ENCODE results near the gene HDAC4. TPM values are rescaled to one million over a fixed set of nuclear protein-coding genes. Genes with fewer than 3 reads are reported as not detected.

HDAC4 gene
- total RNA-seq, 2 experiments from 2014 or later: 64.8 to 67.4 TPM

- no peak for DNase-seq
- ChIA-PET POLR2A (no interaction called here), CTCF (no interaction called here)
- Mint-ChIP-seq H3K27ac (no peak overlapping the region), H3K36me3 (ENCODE audit: low read depth) (peaks cover 15% of the 10 kb centered on the region), H3K4me1 (no peaks in the 10 kb centered on the region), H3K9me3 (no peaks in the 10 kb centered on the region), H3K4me3 (no peak overlapping the region), H3K27me3 (no peaks in the 10 kb centered on the region)
Observed at GRCh38 chr2:239086325-239087020, 314.3 kb downstream of the HDAC4 start.

- no peak for DNase-seq
- Mint-ChIP-seq H3K4me3 (no peak overlapping the region), H3K27ac (no peak overlapping the region), H3K4me1 (no peaks in the 10 kb centered on the region), H3K36me3 (ENCODE audit: low read depth) (peaks cover 16% of the 10 kb centered on the region), H3K27me3 (no peaks in the 10 kb centered on the region), H3K9me3 (no peaks in the 10 kb centered on the region)
- POLR2A ChIA-PET: no interaction called here
- CTCF ChIA-PET: no interaction called here
Observed at GRCh38 chr2:239085201-239085992, 315.4 kb downstream of the HDAC4 start.

DNA sequence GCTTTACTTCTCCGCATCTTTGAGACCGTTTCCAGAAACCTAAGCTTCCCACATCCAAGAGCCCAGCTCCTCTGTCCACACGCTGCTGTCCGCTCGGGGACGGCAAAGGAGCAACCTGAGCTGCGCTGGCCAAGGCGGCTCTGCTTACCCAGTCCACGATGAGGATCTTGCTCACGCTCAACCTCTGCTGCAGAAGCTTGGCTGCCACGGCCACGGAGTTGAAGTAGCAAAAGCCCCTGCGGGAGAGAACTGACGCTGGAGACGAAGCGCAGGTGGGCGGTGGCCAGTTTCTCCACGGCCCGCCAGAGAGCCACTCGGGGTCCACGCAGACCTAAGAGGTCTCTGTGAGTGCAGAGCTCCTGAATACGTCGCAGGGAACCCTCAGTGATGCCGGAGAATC, 316.8 kb downstream of the HDAC4 start:
- ChIA-PET POLR2A (no interaction called here), CTCF (no interaction called here)
- Mint-ChIP-seq H3K4me3 (no peak overlapping the region), H3K36me3 (ENCODE audit: low read depth) (peaks cover 23% of the 10 kb centered on the region), H3K27ac (no peak overlapping the region), H3K27me3 (no peaks in the 10 kb centered on the region), H3K4me1 (no peaks in the 10 kb centered on the region), H3K9me3 (no peaks in the 10 kb centered on the region)
- no peak for DNase-seq

- no peak for DNase-seq
- no peaks in the 10 kb centered on the region for H3K9me3 Mint-ChIP-seq
- no peak overlapping the region for H3K4me3 Mint-ChIP-seq
- H3K36me3 Mint-ChIP-seq (ENCODE audit: low read depth): peaks cover 23% of the 10 kb centered on the region
- CTCF ChIA-PET: no interaction called here
- no peaks in the 10 kb centered on the region for H3K4me1 Mint-ChIP-seq
- POLR2A ChIA-PET: no interaction called here
- no peaks in the 10 kb centered on the region for H3K27me3 Mint-ChIP-seq
- no peak overlapping the region for H3K27ac Mint-ChIP-seq
Observed at GRCh38 chr2:239082425-239082824, 318.4 kb downstream of the HDAC4 start.

DNA sequence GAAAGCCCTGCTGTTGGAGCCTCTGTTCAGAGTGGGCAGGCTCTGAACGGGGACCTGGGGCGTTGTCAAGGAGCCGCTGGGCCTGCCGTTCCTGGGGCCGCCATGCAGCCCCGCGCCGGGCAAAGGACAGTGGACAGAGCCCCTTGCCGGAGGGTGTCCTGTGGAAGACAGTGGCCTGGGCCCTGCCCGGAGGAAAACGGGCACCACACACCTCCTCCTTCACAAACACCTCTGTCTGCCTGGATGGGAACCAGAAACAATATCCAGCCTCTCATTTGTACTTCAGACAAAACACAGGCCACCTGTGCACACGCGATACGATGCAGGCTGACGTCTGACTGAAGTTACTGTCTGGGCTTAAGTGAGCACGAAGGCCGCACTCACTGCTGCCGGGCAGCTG, 319.2 kb downstream of the HDAC4 start:
- no peaks in the 10 kb centered on the region for H3K9me3 Mint-ChIP-seq
- peaks cover 23% of the 10 kb centered on the region for H3K36me3 Mint-ChIP-seq (ENCODE audit: low read depth)
- H3K4me3 Mint-ChIP-seq: no peak overlapping the region
- no peaks in the 10 kb centered on the region for H3K27me3 Mint-ChIP-seq
- CTCF ChIA-PET: no interaction called here
- POLR2A ChIA-PET: no interaction called here
- H3K4me1 Mint-ChIP-seq: no peaks in the 10 kb centered on the region
- DNase-seq: no peak
- H3K27ac Mint-ChIP-seq: no peak overlapping the region

GRCh38 chr2:239081046-239081445, 319.8 kb downstream of the HDAC4 start:
- H3K9me3 Mint-ChIP-seq: no peaks in the 10 kb centered on the region
- DNase-seq: no peak
- H3K4me3 Mint-ChIP-seq: no peak overlapping the region
- no peaks in the 10 kb centered on the region for H3K4me1 Mint-ChIP-seq
- H3K36me3 Mint-ChIP-seq (ENCODE audit: low read depth): peaks cover 23% of the 10 kb centered on the region
- no peaks in the 10 kb centered on the region for H3K27me3 Mint-ChIP-seq
- ChIA-PET CTCF (no interaction called here), POLR2A (no interaction called here)
- no peak overlapping the region for H3K27ac Mint-ChIP-seq

GRCh38 chr2:239079671-239080294, 321.0 kb downstream of the HDAC4 start:
- ChIA-PET POLR2A (no interaction called here), CTCF (no interaction called here)
- no peaks in the 10 kb centered on the region for H3K27me3 Mint-ChIP-seq
- no peak overlapping the region for H3K27ac Mint-ChIP-seq
- H3K4me1 Mint-ChIP-seq: no peaks in the 10 kb centered on the region
- no peak overlapping the region for H3K4me3 Mint-ChIP-seq
- H3K9me3 Mint-ChIP-seq: no peaks in the 10 kb centered on the region
- no peak for DNase-seq
- peaks cover 20% of the 10 kb centered on the region for H3K36me3 Mint-ChIP-seq (ENCODE audit: low read depth)

GRCh38 chr2:239078128-239078924, 322.5 kb downstream of the HDAC4 start:
- no peak overlapping the region for H3K27ac Mint-ChIP-seq
- H3K4me1 Mint-ChIP-seq: no peaks in the 10 kb centered on the region
- no peaks in the 10 kb centered on the region for H3K27me3 Mint-ChIP-seq
- peaks cover 17% of the 10 kb centered on the region for H3K36me3 Mint-ChIP-seq (ENCODE audit: low read depth)
- CTCF ChIA-PET: no interaction called here
- no peak overlapping the region for H3K4me3 Mint-ChIP-seq
- POLR2A ChIA-PET: no interaction called here
- DNase-seq: no peak
- no peaks in the 10 kb centered on the region for H3K9me3 Mint-ChIP-seq

DNA sequence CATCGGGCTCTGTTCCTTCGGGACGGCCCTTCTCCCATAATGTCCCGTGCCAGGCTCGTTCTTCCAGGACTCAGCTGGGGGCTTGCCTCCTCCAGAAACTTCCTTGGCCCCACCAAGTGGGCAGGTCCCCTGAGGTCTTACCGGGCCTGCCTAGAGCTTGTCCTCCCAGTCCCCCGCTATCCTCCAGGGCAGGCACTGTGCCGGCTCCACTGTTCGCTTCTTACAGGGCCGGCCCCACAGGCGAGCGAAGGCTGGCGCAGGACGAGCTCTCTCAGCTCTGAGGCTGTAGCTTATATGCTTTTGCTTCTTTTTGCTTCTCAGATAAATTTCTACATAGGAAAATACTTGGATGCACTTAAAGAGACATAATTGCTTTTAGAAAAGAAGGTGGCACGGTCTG, 323.6 kb downstream of the HDAC4 start:
- no peaks in the 10 kb centered on the region for H3K27me3 Mint-ChIP-seq
- H3K9me3 Mint-ChIP-seq: no peaks in the 10 kb centered on the region
- no peaks in the 10 kb centered on the region for H3K4me1 Mint-ChIP-seq
- no peak overlapping the region for H3K4me3 Mint-ChIP-seq
- no peak overlapping the region for H3K27ac Mint-ChIP-seq
- POLR2A ChIA-PET: no interaction called here
- CTCF ChIA-PET: no interaction called here
- H3K36me3 Mint-ChIP-seq (ENCODE audit: low read depth): peaks cover 17% of the 10 kb centered on the region
- DNase-seq: no peak

GRCh38 chr2:239075918-239076758, 324.7 kb downstream of the HDAC4 start:
- DNase-seq: no peak
- CTCF ChIA-PET: interaction anchor here (0.8 kb wide), 1 partner anchor 190 kb away, joined by 3 read pairs; no protein-coding TSS in a partner anchor
- peaks cover 27% of the 10 kb centered on the region for H3K36me3 Mint-ChIP-seq (ENCODE audit: low read depth)
- POLR2A ChIA-PET: interaction anchor here (0.8 kb wide), 1 partner anchor 11 kb away, joined by 3 read pairs; no protein-coding TSS in a partner anchor
- H3K4me1 Mint-ChIP-seq: no peaks in the 10 kb centered on the region
- no peaks in the 10 kb centered on the region for H3K9me3 Mint-ChIP-seq
- no peak overlapping the region for H3K27ac Mint-ChIP-seq
- H3K27me3 Mint-ChIP-seq: no peaks in the 10 kb centered on the region
- H3K4me3 Mint-ChIP-seq: no peak overlapping the region

GRCh38 chr2:239073745-239074530, 326.9 kb downstream of the HDAC4 start:
- Mint-ChIP-seq H3K4me3 (no peak overlapping the region), H3K9me3 (no peaks in the 10 kb centered on the region), H3K27me3 (no peaks in the 10 kb centered on the region), H3K36me3 (ENCODE audit: low read depth) (peaks cover 19% of the 10 kb centered on the region), H3K4me1 (no peaks in the 10 kb centered on the region), H3K27ac (no peak overlapping the region)
- DNase-seq: no peak
- POLR2A ChIA-PET: no interaction called here
- CTCF ChIA-PET: no interaction called here

- ChIA-PET POLR2A (no interaction called here), CTCF (no interaction called here)
- H3K27me3 Mint-ChIP-seq: no peaks in the 10 kb centered on the region
- no peak overlapping the region for H3K4me3 Mint-ChIP-seq
- peaks cover 19% of the 10 kb centered on the region for H3K36me3 Mint-ChIP-seq (ENCODE audit: low read depth)
- no peak overlapping the region for H3K27ac Mint-ChIP-seq
- no peak for DNase-seq
- no peaks in the 10 kb centered on the region for H3K9me3 Mint-ChIP-seq
- H3K4me1 Mint-ChIP-seq: no peaks in the 10 kb centered on the region
Observed at GRCh38 chr2:239073270-239073669, 327.6 kb downstream of the HDAC4 start.
